T-cell (primary cell): ENCODE data around the gene UBE2G2. TPM values are rescaled to one million over a fixed set of nuclear protein-coding genes. Genes with fewer than 3 reads are reported as not detected.

Experiments
- ATAC-seq, 4 experiments: fragments of 200-7000 bp in 3 of 4; fragments of 150-1000 bp in 1 of 4; cut with Tn5 transposase; replicated peaks in 1 of 4; 1 replicate in 3 of 4; 2 replicates in 1 of 4; pipeline ENCODE4 v1.10.0; 2021; ENCODE audit warnings: moderate library complexity in 3 of 4, mild to moderate bottlenecking in 2 of 4, moderate number of reproducible peaks in 1 of 4
- CTCF ChIA-PET, 2 donors: fragments of 300-600 bp; sonication (Branson Sonifier 250); formaldehyde crosslinking; loops; one replicate each; lab custom pipeline; 2022; ENCODE audit warnings: antibody characterized with exemption in 2 of 2; lab: Charles Lee
- POLR2A ChIA-PET, 2 donors: fragments of 300-600 bp; sonication (Branson Sonifier 250); formaldehyde crosslinking; loops; one replicate each; lab custom pipeline; 2022; ENCODE audit warnings: antibody characterized with exemption in 2 of 2; lab: Charles Lee
- DNase-seq, 35 experiments: peaks; one replicate each; pipeline versions ENCODE4 v3.0.0 to v3.0.0-alpha.2; 2013 to 2023
- H3K27ac ChIP-seq: one replicate; pipeline ENCODE4 v1.5.1; 2013; ENCODE audit warnings: low read length
- H3K27me3 ChIP-seq, 2 experiments: replicated peaks in 1 of 2; 1 replicate in 1 of 2; 2 replicates in 1 of 2; pipeline versions ENCODE4 v1.6.1 to v1.7.0; 2013; ENCODE audit warnings: low read length in 1 of 2, mixed read lengths in 1 of 2; ENCODE audit not compliant: control insufficient read depth in 2 of 2, insufficient read depth in 2 of 2; ENCODE audit errors: extremely low read depth in 1 of 2
- H3K36me3 ChIP-seq, 2 donors: 1 replicate in 1 of 2; 2 replicates in 1 of 2; pipeline versions ENCODE4 v1.6.1 to v1.7.0; 2013; ENCODE audit warnings: low read length in 1 of 2; ENCODE audit not compliant: control insufficient read depth in 2 of 2, insufficient read depth in 1 of 2; ENCODE audit errors: extremely low read depth in 1 of 2
- H3K4me1 ChIP-seq, 2 experiments: 1 replicate in 1 of 2; 2 replicates in 1 of 2; pipeline versions ENCODE4 v1.6.1 to v1.7.0; 2013; ENCODE audit warnings: low read length in 2 of 2, mixed read lengths in 1 of 2; ENCODE audit not compliant: insufficient read depth in 2 of 2, control insufficient read depth in 1 of 2; ENCODE audit errors: extremely low read depth in 1 of 2
- H3K4me3 ChIP-seq, 2 donors: 1 replicate in 1 of 2; 2 replicates in 1 of 2; pipeline versions ENCODE4 v1.5.1 to v1.7.0; 2013; ENCODE audit warnings: mild to moderate bottlenecking in 2 of 2, low read length in 1 of 2, moderate library complexity in 1 of 2; ENCODE audit not compliant: control insufficient read depth in 1 of 2; ENCODE audit errors: extremely low read depth in 1 of 2
- H3K9me3 ChIP-seq: 2 replicates; pipeline ENCODE4 v1.7.0; 2013
- H3K27ac Mint-ChIP-seq, 2 donors: one replicate each; pipeline ENCODE4 v1.8.0; 2020 to 2021; ENCODE audit warnings: mild to moderate bottlenecking in 2 of 2, mixed read lengths in 2 of 2
- H3K27me3 Mint-ChIP-seq, 2 donors: one replicate each; pipeline ENCODE4 v1.8.0; 2021 to 2022; ENCODE audit warnings: mixed read lengths in 2 of 2
- H3K36me3 Mint-ChIP-seq: one replicate; pipeline ENCODE4 v1.8.0; 2021; ENCODE audit warnings: mixed read lengths
- H3K4me1 Mint-ChIP-seq, 3 donors: one replicate each; pipeline ENCODE4 v1.8.0; 2020 to 2022; ENCODE audit warnings: mixed read lengths in 3 of 3, mild to moderate bottlenecking in 1 of 3
- H3K4me3 Mint-ChIP-seq, 3 donors: one replicate each; pipeline ENCODE4 v1.8.0; 2020 to 2022; ENCODE audit warnings: mild to moderate bottlenecking in 3 of 3, mixed read lengths in 3 of 3, moderate library complexity in 3 of 3
- H3K9me3 Mint-ChIP-seq, 3 donors: one replicate each; pipeline ENCODE4 v1.8.0; 2020 to 2022; ENCODE audit warnings: mixed read lengths in 3 of 3
- WGBS: methylation state at CpG from one replicate; pipeline ENCODE4 v1.1.5; 2013; ENCODE audit warnings: missing lambda C conversion rate; ENCODE audit not compliant: insufficient coverage; 5-methylcytosine and 5-hydroxymethylcytosine counted together
- total RNA-seq, 35 experiments: library from RNA in 6 of 35; stranded (reverse) in 6 of 35; fragments of 120-200 nt in 1 of 35; gene quantifications; one replicate each; pipeline versions ENCODE4 v1.2.1 to v1.2.4 and lab custom pipeline; 2013 to 2026

UBE2G2 gene
- total RNA-seq, 5 donors from 2014 or later (not counting 1 experiment from before 2014, with no cell fraction given), result 124 to 157 (median 134) TPM

DNA sequence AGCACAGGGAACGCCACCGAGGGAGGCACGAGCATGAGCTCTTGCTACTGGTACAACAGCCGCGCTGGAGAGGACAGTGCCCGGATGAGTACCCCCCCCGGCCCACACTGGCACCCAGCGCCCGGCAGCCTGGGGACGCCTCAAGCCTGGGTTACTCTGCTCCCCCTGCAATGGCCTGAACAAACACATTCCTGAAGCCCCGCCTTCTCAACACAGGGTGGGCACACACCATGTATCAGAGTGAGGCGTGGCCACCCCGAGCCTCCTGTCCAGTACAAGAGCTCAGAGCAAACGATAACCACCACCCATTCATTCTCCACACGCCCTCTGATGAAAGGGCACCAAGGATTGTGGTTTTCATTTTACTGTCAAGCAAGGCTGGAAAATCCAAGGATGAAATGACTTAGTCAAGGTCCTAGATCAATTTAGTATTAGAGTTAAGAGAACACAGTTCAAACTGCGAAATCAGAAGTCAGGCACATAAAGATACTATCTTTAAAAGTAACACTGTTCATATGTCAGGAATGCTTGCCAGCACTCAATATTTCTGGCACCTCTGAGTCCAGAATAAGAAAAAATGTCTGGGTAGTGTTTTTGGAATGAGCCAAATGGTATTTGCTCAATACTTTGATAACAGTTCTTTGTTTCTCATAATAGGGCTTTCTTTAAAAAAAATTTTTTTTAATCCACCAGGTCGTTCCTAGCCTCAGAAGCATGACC, 22.0 kb downstream of the UBE2G2 start:
- ChIA-PET CTCF (interaction anchor here in 1 of 2 donors (0.7 kb wide), 1 partner anchor 326 kb away, joined by 6 read pairs; no protein-coding TSS in a partner anchor), POLR2A (no interaction called here)
- H3K27ac ChIP-seq, result no peak overlapping the region
- peaks cover 48% of the 10 kb centered on the region for H3K36me3 Mint-ChIP-seq
- H3K27me3 Mint-ChIP-seq, result no peaks in the 10 kb centered on the region
- H3K4me3 Mint-ChIP-seq, result no peak overlapping the region
- H3K9me3 Mint-ChIP-seq, result no peaks in the 10 kb centered on the region
- H3K4me1 Mint-ChIP-seq, result peaks cover 12 to 31% (median 30%) of the 10 kb centered on the region in 3 donors
- no peak overlapping the region for H3K27ac Mint-ChIP-seq
- DNase-seq (no peak), ATAC-seq (no peak)
- peaks cover 19 to 34% of the 10 kb centered on the region in 2 donors for H3K36me3 ChIP-seq
- H3K27me3 ChIP-seq, result no peaks in the 10 kb centered on the region
- H3K9me3 ChIP-seq, result no peaks in the 10 kb centered on the region
- H3K4me3 ChIP-seq, result no peak overlapping the region
- H3K4me1 ChIP-seq, result peaks cover 2 to 7% of the 10 kb centered on the region in 2 experiments
- 92% methylated on average over 12 of the region's 17 CpGs for WGBS

GRCh38 chr21:44778983-44779382, 22.6 kb downstream of the UBE2G2 start:
- peaks cover 51% of the 10 kb centered on the region for H3K36me3 Mint-ChIP-seq
- peaks cover 2 to 7% of the 10 kb centered on the region in 2 experiments for H3K4me1 ChIP-seq
- peaks cover 12 to 31% (median 30%) of the 10 kb centered on the region in 3 donors for H3K4me1 Mint-ChIP-seq
- WGBS, result 100% methylated on average over 5 of the region's 6 CpGs
- no peaks in the 10 kb centered on the region for H3K9me3 Mint-ChIP-seq
- no peak overlapping the region for H3K27ac ChIP-seq
- DNase-seq (no peak), ATAC-seq (no peak)
- POLR2A ChIA-PET, result no interaction called here
- no peaks in the 10 kb centered on the region for H3K27me3 ChIP-seq
- no peak overlapping the region for H3K4me3 ChIP-seq
- no peaks in the 10 kb centered on the region for H3K9me3 ChIP-seq
- CTCF ChIA-PET, result interaction anchor here in 1 of 2 donors (0.7 kb wide), 1 partner anchor 325 kb away, joined by 6 read pairs; no protein-coding TSS in a partner anchor
- H3K27ac Mint-ChIP-seq, result no peak overlapping the region
- H3K27me3 Mint-ChIP-seq, result no peaks in the 10 kb centered on the region
- no peak overlapping the region for H3K4me3 Mint-ChIP-seq
- H3K36me3 ChIP-seq, result peaks cover 18 to 40% of the 10 kb centered on the region in 2 donors

DNA sequence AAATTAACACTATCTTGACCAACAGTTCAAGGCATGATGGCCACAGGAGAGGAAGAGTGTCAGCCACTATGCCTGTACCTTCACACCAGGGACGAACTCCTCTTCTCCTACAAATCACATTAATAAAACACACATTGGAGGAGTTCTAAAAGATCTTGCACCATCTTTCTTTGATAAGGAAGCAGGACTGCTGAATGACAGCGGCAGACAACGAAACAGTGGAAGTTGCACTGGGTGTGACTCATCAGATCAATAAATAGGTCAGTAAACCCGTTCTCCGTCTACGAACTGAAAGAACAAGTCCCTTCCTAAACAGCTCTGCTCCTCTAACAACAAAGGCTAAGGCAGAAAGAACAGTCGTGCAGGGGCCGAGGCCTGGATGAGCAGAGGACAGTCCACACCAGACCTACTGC, 23.1 kb downstream of the UBE2G2 start:
- 87% methylated on average over 3 of the region's 8 CpGs for WGBS
- ATAC-seq (no peak), DNase-seq (no peak)
- Histone ChIP-seq H3K4me3 (no peak overlapping the region), H3K36me3 (peaks cover 18 to 44% of the 10 kb centered on the region in 2 donors), H3K27me3 (no peaks in the 10 kb centered on the region), H3K4me1 (peaks cover 2 to 7% of the 10 kb centered on the region in 2 experiments), H3K27ac (no peak overlapping the region), H3K9me3 (no peaks in the 10 kb centered on the region)
- Mint-ChIP-seq H3K4me3 (no peak overlapping the region), H3K27ac (no peak overlapping the region), H3K27me3 (no peaks in the 10 kb centered on the region), H3K9me3 (no peaks in the 10 kb centered on the region), H3K4me1 (peaks cover 12 to 31% (median 30%) of the 10 kb centered on the region in 3 donors), H3K36me3 (peaks cover 51% of the 10 kb centered on the region)
- ChIA-PET POLR2A (no interaction called here), CTCF (no interaction called here)

- Mint-ChIP-seq H3K9me3 (no peaks in the 10 kb centered on the region), H3K4me1 (peaks cover 12 to 28% (median 27%) of the 10 kb centered on the region in 3 donors), H3K27me3 (no peaks in the 10 kb centered on the region), H3K27ac (no peak overlapping the region), H3K36me3 (peaks cover 49% of the 10 kb centered on the region), H3K4me3 (no peak overlapping the region)
- Histone ChIP-seq H3K27me3 (no peaks in the 10 kb centered on the region), H3K4me3 (no peak overlapping the region), H3K9me3 (no peaks in the 10 kb centered on the region), H3K27ac (no peak overlapping the region), H3K36me3 (peaks cover 18 to 48% of the 10 kb centered on the region in 2 donors), H3K4me1 (peaks cover 2 to 7% of the 10 kb centered on the region in 2 experiments)
- no peak for DNase-seq
- 87% methylated on average over 5 of the region's 5 CpGs for WGBS
- ATAC-seq, result no peak
- POLR2A ChIA-PET, result no interaction called here
- CTCF ChIA-PET, result no interaction called here
Measured at GRCh38 chr21:44778094-44778493, 23.5 kb downstream of the UBE2G2 start.

DNA sequence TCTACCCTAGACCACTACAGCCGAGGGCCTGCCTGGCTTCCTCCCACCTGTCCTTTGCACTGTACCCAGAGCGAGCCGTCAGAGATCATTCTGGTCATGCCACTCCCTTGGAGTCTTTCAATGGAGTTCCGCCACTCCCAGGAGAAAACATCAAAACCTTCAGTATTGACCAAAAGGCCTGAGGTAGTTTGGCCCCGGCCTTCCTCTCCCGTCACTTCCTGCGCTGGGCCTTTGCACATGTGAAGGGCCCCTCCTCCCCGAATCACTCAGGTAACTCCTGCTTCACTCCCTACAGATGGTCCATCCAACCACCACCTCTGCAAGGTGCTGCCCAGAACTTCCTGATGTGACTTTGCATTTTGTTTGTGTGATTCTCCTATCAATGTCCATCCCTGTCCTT, 26.6 kb downstream of the UBE2G2 start:
- POLR2A ChIA-PET, result no interaction called here

GRCh38 chr21:44773291-44773932, 28.2 kb downstream of the UBE2G2 start:
- H3K4me1 ChIP-seq, result no peaks in the 10 kb centered on the region
- peaks cover 3 to 70% of the 10 kb centered on the region in 2 donors for H3K36me3 ChIP-seq
- ATAC-seq (no peak), DNase-seq (no peak)
- H3K9me3 ChIP-seq, result no peaks in the 10 kb centered on the region
- no peak overlapping the region for H3K27ac Mint-ChIP-seq
- no peak overlapping the region for H3K4me3 Mint-ChIP-seq
- no peak overlapping the region for H3K4me3 ChIP-seq
- H3K27me3 Mint-ChIP-seq, result no peaks in the 10 kb centered on the region
- H3K4me1 Mint-ChIP-seq, result peaks cover 0 to 3% (median 2%) of the 10 kb centered on the region in 3 donors
- peaks cover 66% of the 10 kb centered on the region for H3K36me3 Mint-ChIP-seq
- no peaks in the 10 kb centered on the region for H3K27me3 ChIP-seq
- ChIA-PET CTCF (no interaction called here), POLR2A (no interaction called here)
- H3K27ac ChIP-seq, result no peak overlapping the region
- no peaks in the 10 kb centered on the region for H3K9me3 Mint-ChIP-seq
- 98% methylated on average over 16 of the region's 20 CpGs for WGBS

More for the DNA sequence above, 26.6 kb downstream of the UBE2G2 start:
- DNase-seq (no peak), ATAC-seq (no peak)
- no peak overlapping the region for H3K4me3 Mint-ChIP-seq
- Histone ChIP-seq H3K9me3 (no peaks in the 10 kb centered on the region), H3K4me1 (peaks cover 2 to 3% of the 10 kb centered on the region in 2 experiments), H3K27me3 (no peaks in the 10 kb centered on the region), H3K36me3 (peaks cover 6 to 66% of the 10 kb centered on the region in 2 donors), H3K27ac (no peak overlapping the region), H3K4me3 (no peak overlapping the region)
- no peaks in the 10 kb centered on the region for H3K27me3 Mint-ChIP-seq
- 96% methylated on average over 7 of the region's 8 CpGs for WGBS
- H3K4me1 Mint-ChIP-seq, result peaks cover under 1 to 13% (median 10%) of the 10 kb centered on the region in 3 donors
- H3K36me3 Mint-ChIP-seq, result peaks cover 61% of the 10 kb centered on the region
- no peak overlapping the region for H3K27ac Mint-ChIP-seq
- CTCF ChIA-PET, result no interaction called here
- H3K9me3 Mint-ChIP-seq, result no peaks in the 10 kb centered on the region
